SK-N-SH (cell line): Measurements from ENCODE around the gene PLCB1. TPM values are rescaled to one million over a fixed set of nuclear protein-coding genes. Genes with fewer than 3 reads are reported as not detected.

Experiments used
- CTCF ChIA-PET: fragments of 300-600, 350-600 bp; formaldehyde crosslinking; extraction: SDS; loops from one replicate; lab custom pipeline; 2021; lab: Yijun Ruan, JAX
- POLR2A ChIA-PET: fragments of 350-600 bp; sonication (Branson Sonifier 250); formaldehyde crosslinking; extraction: SDS; loops from one replicate; lab custom pipeline; 2020; ENCODE audit warnings: antibody characterized with exemption, inconsistent platforms; lab: Yijun Ruan, JAX
- DNase-seq: peaks from one replicate; pipeline ENCODE4 v3.0.0; 2012
- H2AFZ ChIP-seq: fragments of 200-600 bp; sonication (generic); 2 replicates; pipeline ENCODE4 v1.8.1; 2016; ENCODE audit warnings: antibody characterized with exemption, mild to moderate bottlenecking, low read depth
- H3F3A ChIP-seq: fragments of 200-600 bp; sonication (generic); replicated peaks from 2 replicates; pipeline ENCODE3; 2016; ENCODE audit warnings: antibody characterized with exemption, mild to moderate bottlenecking; ENCODE audit not compliant: insufficient read depth
- H3K27ac ChIP-seq, 2 experiments: fragments of 200-500 bp in 1 of 2; fragments of 200-600 bp in 1 of 2; sonication (Bioruptor generic) in 1 of 2; sonication (generic), shearing (Covaris generic) in 1 of 2; 2 replicates each; pipeline versions ENCODE4 v1.5.1 to v1.6.1; 2014 to 2016; ENCODE audit warnings: low read depth in 2 of 2, inconsistent platforms in 1 of 2, low read length in 1 of 2, mild to moderate bottlenecking in 1 of 2, mixed read lengths in 1 of 2
- H3K27me3 ChIP-seq: fragments of 200-600 bp; sonication (generic), shearing (Covaris generic); 2 replicates; pipeline ENCODE4 v1.6.1; 2016; ENCODE audit warnings: mixed run types; ENCODE audit not compliant: insufficient read depth
- H3K36me3 ChIP-seq, 2 experiments: fragments of 200-500 bp in 1 of 2; fragments of 200-600 bp in 1 of 2; sonication (Bioruptor generic) in 1 of 2; sonication (generic) in 1 of 2; replicated peaks in 1 of 2; 2 replicates each; pipeline versions ENCODE3 to v1.5.1; 2014 to 2016; ENCODE audit warnings: low read length in 1 of 2, mild to moderate bottlenecking in 1 of 2; ENCODE audit not compliant: insufficient read depth in 2 of 2, control insufficient read depth in 1 of 2
- H3K4me1 ChIP-seq, 2 experiments: fragments of 200-500 bp in 1 of 2; fragments of 200-600 bp in 1 of 2; sonication (Bioruptor generic) in 1 of 2; sonication (generic), shearing (Covaris generic) in 1 of 2; 2 replicates each; pipeline versions ENCODE4 v1.5.1 to v1.6.1; 2014 to 2016; ENCODE audit warnings: low read depth in 1 of 2, low read length in 1 of 2, mixed run types in 1 of 2; ENCODE audit not compliant: insufficient read depth in 2 of 2, control insufficient read depth in 1 of 2
- H3K4me2 ChIP-seq: fragments of 200-600 bp; sonication (generic), shearing (Covaris generic); 2 replicates; pipeline ENCODE4 v1.6.1; 2017; ENCODE audit warnings: mixed run types
- H3K4me3 ChIP-seq, 2 experiments: fragments of 200-500 bp in 1 of 2; fragments of 200-600 bp in 1 of 2; sonication (Bioruptor generic) in 1 of 2; sonication (generic), shearing (Covaris generic) in 1 of 2; 2 replicates each; pipeline versions ENCODE4 v1.5.1 to v1.8.1; 2014 to 2016; ENCODE audit warnings: low read depth in 2 of 2, inconsistent platforms in 1 of 2, low read length in 1 of 2, mild to moderate bottlenecking in 1 of 2, mixed read lengths in 1 of 2, moderate library complexity in 1 of 2
- H3K79me2 ChIP-seq: fragments of 200-600 bp; sonication (generic); 2 replicates; pipeline ENCODE4 v1.8.1; 2017; ENCODE audit warnings: mild to moderate bottlenecking; ENCODE audit not compliant: insufficient read depth
- H3K9ac ChIP-seq: fragments of 200-600 bp; sonication (generic); 2 replicates; pipeline ENCODE4 v1.6.1; 2017; ENCODE audit warnings: mixed run types
- H3K9me2 ChIP-seq: fragments of 200-600 bp; sonication (generic); 2 replicates; pipeline ENCODE4 v1.6.1; 2017; ENCODE audit warnings: mixed run types
- H3K9me3 ChIP-seq: fragments of 200-600 bp; sonication (generic); 2 replicates; pipeline ENCODE4 v1.6.1; 2017; ENCODE audit warnings: mixed run types, mild to moderate bottlenecking, moderate library complexity
- H4K20me1 ChIP-seq: fragments of 200-600 bp; sonication (generic); 2 replicates; pipeline ENCODE4 v1.6.1; 2017; ENCODE audit warnings: mild to moderate bottlenecking, mixed run types; ENCODE audit not compliant: insufficient read depth
- CHD2 ChIP-seq: fragments of 150-350 bp; IDR thresholded peaks from 2 replicates; pipeline ENCODE4 v1.6.1; 2018; ENCODE audit warnings: low read length; ENCODE audit not compliant: partially characterized antibody
- EP300 ChIP-seq, 2 experiments: IDR thresholded peaks; 2 replicates each; pipeline versions ENCODE4 v1.4.0 to v1.6.1; 2012; ENCODE audit warnings: borderline replicate concordance in 1 of 2, low read depth in 1 of 2, low read length in 1 of 2
- EZH2phosphoT487 ChIP-seq: fragments of 200-600 bp; sonication (generic); IDR thresholded peaks from 2 replicates; pipeline ENCODE4 v1.6.1; 2017; ENCODE audit warnings: low read depth, mixed run types, mild to moderate bottlenecking, antibody characterized with exemption, moderate library complexity, borderline replicate concordance
- GABPA ChIP-seq: IDR thresholded peaks from 2 replicates; pipeline ENCODE4 v1.4.0; 2012; ENCODE audit warnings: low read depth, mild to moderate bottlenecking
- GATA2 ChIP-seq: sonication (generic); formaldehyde crosslinking; IDR thresholded peaks from 2 replicates; pipeline ENCODE4 v1.5.0; 2020; ENCODE audit warnings: mild to moderate bottlenecking, missing genetic modification reagents
- MEF2A ChIP-seq: IDR thresholded peaks from 2 replicates; pipeline ENCODE4 v1.4.0; 2012; ENCODE audit warnings: low read depth, borderline replicate concordance
- MXI1 ChIP-seq: IDR thresholded peaks from 2 replicates; pipeline ENCODE4 v1.6.1; 2012; ENCODE audit warnings: mild to moderate bottlenecking, low read depth, low read length, improper control_type of control experiment
- NFIC ChIP-seq: IDR thresholded peaks from 2 replicates; pipeline ENCODE4 v1.4.0; 2012; ENCODE audit warnings: borderline replicate concordance
- POLR2AphosphoS5 ChIP-seq: IDR thresholded peaks from 2 replicates; pipeline ENCODE4 v1.6.1; 2012; ENCODE audit warnings: low read depth, low read length
- TCF12 ChIP-seq: IDR thresholded peaks from 2 replicates; pipeline ENCODE4 v1.4.0; 2012
- USF2 ChIP-seq: fragments of 150-350 bp; IDR thresholded peaks from 2 replicates; pipeline ENCODE4 v1.6.1; 2017; ENCODE audit warnings: antibody characterized with exemption, low read length, low read depth, borderline replicate concordance
- YY1 ChIP-seq: IDR thresholded peaks from 2 replicates; pipeline ENCODE4 v1.4.0; 2012; ENCODE audit warnings: low read depth, mild to moderate bottlenecking
- polyA plus RNA-seq, 3 experiments: library from polyadenylated mRNA; depleted of rRNA; stranded (reverse); fragments of >200 nt; gene quantifications; 2 replicates each; pipeline ENCODE4 v1.2.3, GENCODE V29; 2012
- TF ChIP-seq, protein P1 (sequence below): fragments of 200-600 bp; sonication (generic); IDR thresholded peaks from 2 replicates; pipeline ENCODE4 v1.6.1; 2017; ENCODE audit warnings: antibody characterized with exemption, mild to moderate bottlenecking, moderate library complexity
- TF ChIP-seq, protein P2 (sequence below): IDR thresholded peaks from 2 replicates; pipeline ENCODE4 v1.4.0; 2012; ENCODE audit warnings: low read depth, borderline replicate concordance
- TF ChIP-seq, protein P3 (sequence below): fragments of 150-350 bp; IDR thresholded peaks from 2 replicates; pipeline ENCODE4 v1.6.1; 2016; ENCODE audit warnings: mild to moderate bottlenecking, low read depth, low read length
- TF ChIP-seq, protein P4 (sequence below): IDR thresholded peaks from 2 replicates; pipeline ENCODE4 v1.4.0; 2012; ENCODE audit warnings: low read depth, borderline replicate concordance

PLCB1 gene
- polyA plus RNA-seq, 1 of the 3 experiments (the other 2 are of a cell fraction) = 10.5 TPM

GRCh38 chr20:8525017-8525343 is 392.9 kb downstream of the PLCB1 start:
- peaks cover 4 to 5% of the 10 kb centered on the region in 2 experiments; a peak in 3 of 4 replicates for H3K4me1 ChIP-seq
- no peaks in the 10 kb centered on the region for H3K9me2 ChIP-seq
- no peaks in the 10 kb centered on the region for H4K20me1 ChIP-seq
- no peak overlapping the region for H3K27ac ChIP-seq
- H3K4me3 ChIP-seq = no peak overlapping the region
- H3K9ac ChIP-seq = no peak overlapping the region
- DNase-seq = no peak
- no peaks in the 10 kb centered on the region; the same call in 1 of the 2 replicates for H3K79me2 ChIP-seq
- peaks cover 30% of the 10 kb centered on the region for H3F3A ChIP-seq
- no peak overlapping the region for H2AFZ ChIP-seq
- POLR2A ChIA-PET = no interaction called here
- no peak overlapping the region for H3K4me2 ChIP-seq
- H3K36me3 ChIP-seq = no peaks in the 10 kb centered on the region
- no peaks in the 10 kb centered on the region for H3K9me3 ChIP-seq
- TF ChIP-seq POLR2AphosphoS5 (no peak), MXI1 (no peak), USF2 (no peak), GABPA (no peak), MEF2A (no peak), NFIC (no peak), EZH2phosphoT487 (no peak), CHD2 (no peak), YY1 (no peak), TCF12 (no peak), GATA2 (CRISPR knock-in tag) (no peak), EP300 (IDR thresholded peaks at IDR 0.05; ENCODE audit: borderline replicate concordance in 1 of 2, low read depth in 1 of 2, low read length in 1 of 2) (no peak)
- TF ChIP-seq, protein P1, sequence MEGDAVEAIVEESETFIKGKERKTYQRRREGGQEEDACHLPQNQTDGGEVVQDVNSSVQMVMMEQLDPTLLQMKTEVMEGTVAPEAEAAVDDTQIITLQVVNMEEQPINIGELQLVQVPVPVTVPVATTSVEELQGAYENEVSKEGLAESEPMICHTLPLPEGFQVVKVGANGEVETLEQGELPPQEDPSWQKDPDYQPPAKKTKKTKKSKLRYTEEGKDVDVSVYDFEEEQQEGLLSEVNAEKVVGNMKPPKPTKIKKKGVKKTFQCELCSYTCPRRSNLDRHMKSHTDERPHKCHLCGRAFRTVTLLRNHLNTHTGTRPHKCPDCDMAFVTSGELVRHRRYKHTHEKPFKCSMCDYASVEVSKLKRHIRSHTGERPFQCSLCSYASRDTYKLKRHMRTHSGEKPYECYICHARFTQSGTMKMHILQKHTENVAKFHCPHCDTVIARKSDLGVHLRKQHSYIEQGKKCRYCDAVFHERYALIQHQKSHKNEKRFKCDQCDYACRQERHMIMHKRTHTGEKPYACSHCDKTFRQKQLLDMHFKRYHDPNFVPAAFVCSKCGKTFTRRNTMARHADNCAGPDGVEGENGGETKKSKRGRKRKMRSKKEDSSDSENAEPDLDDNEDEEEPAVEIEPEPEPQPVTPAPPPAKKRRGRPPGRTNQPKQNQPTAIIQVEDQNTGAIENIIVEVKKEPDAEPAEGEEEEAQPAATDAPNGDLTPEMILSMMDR = no peak
- TF ChIP-seq, protein P2, sequence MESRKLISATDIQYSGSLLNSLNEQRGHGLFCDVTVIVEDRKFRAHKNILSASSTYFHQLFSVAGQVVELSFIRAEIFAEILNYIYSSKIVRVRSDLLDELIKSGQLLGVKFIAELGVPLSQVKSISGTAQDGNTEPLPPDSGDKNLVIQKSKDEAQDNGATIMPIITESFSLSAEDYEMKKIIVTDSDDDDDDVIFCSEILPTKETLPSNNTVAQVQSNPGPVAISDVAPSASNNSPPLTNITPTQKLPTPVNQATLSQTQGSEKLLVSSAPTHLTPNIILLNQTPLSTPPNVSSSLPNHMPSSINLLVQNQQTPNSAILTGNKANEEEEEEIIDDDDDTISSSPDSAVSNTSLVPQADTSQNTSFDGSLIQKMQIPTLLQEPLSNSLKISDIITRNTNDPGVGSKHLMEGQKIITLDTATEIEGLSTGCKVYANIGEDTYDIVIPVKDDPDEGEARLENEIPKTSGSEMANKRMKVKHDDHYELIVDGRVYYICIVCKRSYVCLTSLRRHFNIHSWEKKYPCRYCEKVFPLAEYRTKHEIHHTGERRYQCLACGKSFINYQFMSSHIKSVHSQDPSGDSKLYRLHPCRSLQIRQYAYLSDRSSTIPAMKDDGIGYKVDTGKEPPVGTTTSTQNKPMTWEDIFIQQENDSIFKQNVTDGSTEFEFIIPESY = no peak
- TF ChIP-seq, protein P3, sequence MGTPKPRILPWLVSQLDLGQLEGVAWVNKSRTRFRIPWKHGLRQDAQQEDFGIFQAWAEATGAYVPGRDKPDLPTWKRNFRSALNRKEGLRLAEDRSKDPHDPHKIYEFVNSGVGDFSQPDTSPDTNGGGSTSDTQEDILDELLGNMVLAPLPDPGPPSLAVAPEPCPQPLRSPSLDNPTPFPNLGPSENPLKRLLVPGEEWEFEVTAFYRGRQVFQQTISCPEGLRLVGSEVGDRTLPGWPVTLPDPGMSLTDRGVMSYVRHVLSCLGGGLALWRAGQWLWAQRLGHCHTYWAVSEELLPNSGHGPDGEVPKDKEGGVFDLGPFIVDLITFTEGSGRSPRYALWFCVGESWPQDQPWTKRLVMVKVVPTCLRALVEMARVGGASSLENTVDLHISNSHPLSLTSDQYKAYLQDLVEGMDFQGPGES = no peak
- TF ChIP-seq, protein P4, sequence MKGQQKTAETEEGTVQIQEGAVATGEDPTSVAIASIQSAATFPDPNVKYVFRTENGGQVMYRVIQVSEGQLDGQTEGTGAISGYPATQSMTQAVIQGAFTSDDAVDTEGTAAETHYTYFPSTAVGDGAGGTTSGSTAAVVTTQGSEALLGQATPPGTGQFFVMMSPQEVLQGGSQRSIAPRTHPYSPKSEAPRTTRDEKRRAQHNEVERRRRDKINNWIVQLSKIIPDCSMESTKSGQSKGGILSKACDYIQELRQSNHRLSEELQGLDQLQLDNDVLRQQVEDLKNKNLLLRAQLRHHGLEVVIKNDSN = no peak
- CTCF ChIA-PET = interaction anchor here (0.9 to 1.1 kb wide), 2 partner anchors 11 to 482 kb away, joined by 3 read pairs; no protein-coding TSS in a partner anchor
- H3K27me3 ChIP-seq = no peaks in the 10 kb centered on the region
